Measurements from ENCODE around the gene R3HDM2.

The R3HDM2 gene

GRCh38 chr12:57219993-57220754 is 210.7 kb downstream of the R3HDM2 start:
- H3K27me3 ChIP-seq (replicated peaks in 2 of 5; ENCODE audit: control insufficient read depth in 4 of 5, insufficient read depth in 5 of 5, low read length in 4 of 5) = peaks cover 0 to 98% (median 55%) of the 10 kb centered on the region in 5 experiments
- no peaks in the 10 kb centered on the region for H3K36me3 ChIP-seq (ENCODE audit: control insufficient read depth in 4 of 4, insufficient read depth in 4 of 4, low read length in 3 of 4)
- no peak for DNase-seq
- ChIA-PET CTCF (interaction anchor here (0.8 to 4.1 kb wide), 6 partner anchors 8 to 24 kb away, joined by 3 to 27 read pairs (median 5); partner anchors contain the start of gene SHMT2), POLR2A (no interaction called here)
- no peaks in the 10 kb centered on the region for H3K9me3 ChIP-seq (ENCODE audit: control extremely low read depth in 1 of 5, control insufficient read depth in 4 of 5, insufficient read depth in 2 of 5, low read depth in 1 of 5, low read length in 4 of 5)
- WGBS (ENCODE audit: insufficient coverage) = 12% methylated on average over 4 of the region's 38 CpGs
- peaks cover 0 to 28% (median 17%) of the 10 kb centered on the region in 4 experiments for H3K4me1 ChIP-seq (ENCODE audit: control extremely low read depth in 1 of 4, control insufficient read depth in 4 of 4, insufficient read depth in 4 of 4, low read length in 3 of 4)
- no peak overlapping the region for H3K27ac ChIP-seq (ENCODE audit: insufficient read depth in 1 of 2, low read depth in 1 of 2, low read length in 2 of 2, poor library complexity in 1 of 2, severe bottlenecking in 2 of 2)
- H3K4me3 ChIP-seq (ENCODE audit: control insufficient read depth in 1 of 7, extremely low read depth in 1 of 7, insufficient read depth in 4 of 7, low read depth in 2 of 7, low read length in 6 of 7) = no peak overlapping the region

- POLR2A ChIA-PET = interaction anchor here (1.0 kb wide), 1 partner anchor 23 kb away, joined by 4 read pairs; no protein-coding TSS in a partner anchor
- no peak for DNase-seq
- Histone ChIP-seq H3K36me3 (ENCODE audit: control insufficient read depth in 4 of 4, insufficient read depth in 4 of 4, low read length in 3 of 4) (no peaks in the 10 kb centered on the region), H3K27ac (ENCODE audit: insufficient read depth in 1 of 2, low read depth in 1 of 2, low read length in 2 of 2, poor library complexity in 1 of 2, severe bottlenecking in 2 of 2) (no peak overlapping the region), H3K4me3 (ENCODE audit: control insufficient read depth in 1 of 7, extremely low read depth in 1 of 7, insufficient read depth in 4 of 7, low read depth in 2 of 7, low read length in 6 of 7) (no peak overlapping the region), H3K9me3 (ENCODE audit: control extremely low read depth in 1 of 5, control insufficient read depth in 4 of 5, insufficient read depth in 2 of 5, low read depth in 1 of 5, low read length in 4 of 5) (no peaks in the 10 kb centered on the region), H3K27me3 (replicated peaks in 2 of 5; ENCODE audit: control insufficient read depth in 4 of 5, insufficient read depth in 5 of 5, low read length in 4 of 5) (peaks cover 4 to 98% (median 61%) of the 10 kb centered on the region in 5 experiments), H3K4me1 (ENCODE audit: control extremely low read depth in 1 of 4, control insufficient read depth in 4 of 4, insufficient read depth in 4 of 4, low read length in 3 of 4) (peaks cover 0 to 22% (median 14%) of the 10 kb centered on the region in 4 experiments)
- CTCF ChIA-PET = interaction anchor here (0.8 to 4.1 kb wide), 7 partner anchors 9 to 25 kb away, joined by 3 to 27 read pairs (median 5); partner anchors contain the start of gene SHMT2
- 48% methylated on average over 11 of the region's 14 CpGs for WGBS (ENCODE audit: insufficient coverage)
These were observed 211.4 kb downstream of the R3HDM2 start for GRCh38 chr12:57219205-57219992.

DNA sequence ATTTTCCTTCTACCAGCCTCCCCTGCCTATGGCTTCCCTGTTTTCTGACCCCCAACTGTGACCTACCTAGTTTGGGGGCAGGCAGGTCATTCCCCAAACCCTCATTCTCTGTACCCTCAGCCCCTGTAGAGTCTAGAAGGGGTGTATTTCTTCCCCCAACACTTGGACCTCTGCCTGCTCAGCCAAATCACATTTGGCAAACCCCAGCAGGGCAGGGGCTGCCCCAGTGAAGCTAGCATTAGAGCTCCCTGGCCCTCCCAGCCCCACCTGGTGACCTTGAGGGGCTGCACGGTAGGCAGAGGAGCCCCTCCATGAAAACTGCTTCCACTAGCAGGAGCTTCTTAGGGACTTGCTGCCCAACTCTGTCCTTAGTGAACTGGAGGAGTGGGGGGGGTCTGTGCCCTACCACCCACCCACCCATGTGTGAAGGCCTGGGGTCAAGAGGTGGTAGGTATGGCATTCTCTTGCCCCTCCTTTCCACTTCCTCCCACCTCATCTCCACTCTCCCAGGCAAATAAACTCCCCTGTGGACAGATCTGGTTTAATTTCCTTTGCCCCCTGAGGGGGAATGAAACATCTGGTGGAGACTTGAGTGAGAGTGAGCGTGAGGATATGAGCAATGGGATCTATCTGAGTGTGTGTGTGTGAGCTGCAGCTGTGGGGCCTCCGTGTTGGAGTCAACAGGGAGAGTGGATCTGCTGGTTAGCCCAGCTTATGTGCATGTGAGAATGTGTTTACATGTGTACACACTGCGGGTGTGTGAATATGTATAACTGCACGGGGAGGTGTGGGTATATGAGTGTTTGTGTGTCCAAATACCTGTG is 212.6 kb downstream of the R3HDM2 start:
- Histone ChIP-seq H3K4me1 (ENCODE audit: control extremely low read depth in 1 of 4, control insufficient read depth in 4 of 4, insufficient read depth in 4 of 4, low read length in 3 of 4) (peaks cover 0 to 22% (median 13%) of the 10 kb centered on the region in 4 experiments), H3K27ac (ENCODE audit: insufficient read depth in 1 of 2, low read depth in 1 of 2, low read length in 2 of 2, poor library complexity in 1 of 2, severe bottlenecking in 2 of 2) (no peak overlapping the region), H3K27me3 (replicated peaks in 2 of 5; ENCODE audit: control insufficient read depth in 4 of 5, insufficient read depth in 5 of 5, low read length in 4 of 5) (peaks cover 9 to 98% (median 61%) of the 10 kb centered on the region in 5 experiments), H3K36me3 (ENCODE audit: control insufficient read depth in 4 of 4, insufficient read depth in 4 of 4, low read length in 3 of 4) (no peaks in the 10 kb centered on the region), H3K4me3 (ENCODE audit: control insufficient read depth in 1 of 7, extremely low read depth in 1 of 7, insufficient read depth in 4 of 7, low read depth in 2 of 7, low read length in 6 of 7) (no peak overlapping the region), H3K9me3 (ENCODE audit: control extremely low read depth in 1 of 5, control insufficient read depth in 4 of 5, insufficient read depth in 2 of 5, low read depth in 1 of 5, low read length in 4 of 5) (no peaks in the 10 kb centered on the region)
- CTCF ChIA-PET = interaction anchor here (1.5 to 8.4 kb wide), 3 partner anchors 10 to 26 kb away, joined by 5 to 170 read pairs (median 27); partner anchors contain the start of gene SHMT2
- no peak for DNase-seq
- POLR2A ChIA-PET = no interaction called here
- WGBS (ENCODE audit: insufficient coverage) = 74% methylated on average over 5 of the region's 5 CpGs

- H3K36me3 ChIP-seq (ENCODE audit: control insufficient read depth in 4 of 4, insufficient read depth in 4 of 4, low read length in 3 of 4) = no peaks in the 10 kb centered on the region
- DNase-seq = peak in 1 of 3 donors; percentile 22
- whole genome bisulfite sequencing (ENCODE audit: insufficient coverage) = under 1% methylated on average over 57 of the region's 63 CpGs
- H3K27ac ChIP-seq (ENCODE audit: insufficient read depth in 1 of 2, low read depth in 1 of 2, low read length in 2 of 2, poor library complexity in 1 of 2, severe bottlenecking in 2 of 2) = no peak overlapping the region
- H3K4me1 ChIP-seq (ENCODE audit: control extremely low read depth in 1 of 4, control insufficient read depth in 4 of 4, insufficient read depth in 4 of 4, low read length in 3 of 4) = peaks cover 0 to 22% (median 13%) of the 10 kb centered on the region in 4 experiments
- ChIA-PET POLR2A (no interaction called here), CTCF (interaction anchor here (0.7 to 8.4 kb wide), 4 partner anchors 11 to 27 kb away, joined by 3 to 170 read pairs (median 16); partner anchors contain the start of gene SHMT2)
- peak overlapping the region in 3 of 7 experiments; percentile 34 to 55 (median 54) for H3K4me3 ChIP-seq (ENCODE audit: control insufficient read depth in 1 of 7, extremely low read depth in 1 of 7, insufficient read depth in 4 of 7, low read depth in 2 of 7, low read length in 6 of 7)
- H3K9me3 ChIP-seq (ENCODE audit: control extremely low read depth in 1 of 5, control insufficient read depth in 4 of 5, insufficient read depth in 2 of 5, low read depth in 1 of 5, low read length in 4 of 5) = no peaks in the 10 kb centered on the region
- peaks cover 9 to 87% (median 54%) of the 10 kb centered on the region in 5 experiments for H3K27me3 ChIP-seq (replicated peaks in 2 of 5; ENCODE audit: control insufficient read depth in 4 of 5, insufficient read depth in 5 of 5, low read length in 4 of 5)
These were observed 213.6 kb downstream of the R3HDM2 start for GRCh38 chr12:57216921-57217879.

DNA sequence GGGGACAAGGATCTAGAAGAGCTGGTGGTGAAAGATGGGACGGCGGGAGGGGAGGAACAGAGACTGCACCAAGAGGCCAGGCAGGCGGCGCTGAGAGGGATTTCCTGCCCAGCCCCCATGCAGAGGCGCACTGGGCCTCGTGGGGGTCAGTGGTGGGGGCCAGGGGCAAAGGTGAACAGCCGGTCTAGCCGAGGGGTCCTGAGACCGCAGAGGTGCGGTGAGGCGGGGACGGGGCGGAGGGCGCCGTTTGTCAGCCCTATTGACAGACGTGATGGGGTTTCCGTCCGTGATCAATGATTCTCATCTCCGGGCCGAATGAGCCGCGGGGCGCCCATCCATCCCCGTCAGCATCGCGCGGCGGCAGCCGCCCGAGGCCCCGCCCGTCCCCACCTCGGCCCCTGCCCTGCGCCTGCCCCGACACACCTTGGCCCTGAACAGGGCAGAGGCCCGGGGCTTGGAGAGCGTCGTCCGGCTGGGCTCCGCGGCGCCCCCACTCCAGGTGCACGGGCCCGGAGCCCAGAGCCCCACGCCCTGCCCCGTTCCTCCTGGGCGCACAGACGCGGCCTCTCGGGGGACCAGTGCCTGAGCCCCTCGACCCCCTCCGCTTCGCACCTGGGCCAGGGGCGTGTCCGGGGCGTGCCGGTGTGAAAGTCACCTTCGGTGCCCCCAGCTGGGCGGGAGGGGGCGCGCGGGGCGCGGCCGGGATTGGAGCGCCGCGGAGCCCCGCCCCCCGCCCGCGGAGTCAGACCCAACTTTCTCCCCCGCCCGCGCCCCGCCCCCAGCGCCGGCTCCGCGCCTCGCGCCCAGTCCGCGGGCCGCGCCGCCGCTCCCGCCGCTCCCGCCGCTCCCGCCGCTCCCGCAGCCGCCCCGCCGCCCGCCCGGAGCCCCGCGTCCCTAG is 214.6 kb downstream of the R3HDM2 start, which contains the start of gene NXPH4:
Gene NXPH4 (plus strand): TSS at position 781 of the 898 bp plus-strand sequence. CDS start 176 bp downstream, outside the sequence.
- no peak for DNase-seq
- no peaks in the 10 kb centered on the region for H3K36me3 ChIP-seq (ENCODE audit: control insufficient read depth in 4 of 4, insufficient read depth in 4 of 4, low read length in 3 of 4)
- POLR2A ChIA-PET = interaction anchor here (1.1 kb wide), 1 partner anchor 27 kb away, joined by 3 read pairs; no protein-coding TSS in a partner anchor
- H3K27me3 ChIP-seq (replicated peaks in 2 of 5; ENCODE audit: control insufficient read depth in 4 of 5, insufficient read depth in 5 of 5, low read length in 4 of 5) = peaks cover 9 to 78% (median 54%) of the 10 kb centered on the region in 5 experiments
- WGBS (ENCODE audit: insufficient coverage) = under 1% methylated on average over 76 of the region's 102 CpGs
- CTCF ChIA-PET = interaction anchor here (0.7 to 8.4 kb wide), 4 partner anchors 12 to 28 kb away, joined by 3 to 236 read pairs (median 98); partner anchors contain the start of genes SHMT2 and STAC3
- H3K4me3 ChIP-seq (ENCODE audit: control insufficient read depth in 1 of 7, extremely low read depth in 1 of 7, insufficient read depth in 4 of 7, low read depth in 2 of 7, low read length in 6 of 7) = peak within 1 kb of the TSS in 3 of 7 experiments; percentile 34 to 55 (median 54)
- no peaks in the 10 kb centered on the region for H3K9me3 ChIP-seq (ENCODE audit: control extremely low read depth in 1 of 5, control insufficient read depth in 4 of 5, insufficient read depth in 2 of 5, low read depth in 1 of 5, low read length in 4 of 5)
- peaks cover 0 to 22% (median 13%) of the 10 kb centered on the region in 4 experiments for H3K4me1 ChIP-seq (ENCODE audit: control extremely low read depth in 1 of 4, control insufficient read depth in 4 of 4, insufficient read depth in 4 of 4, low read length in 3 of 4)
- no peak within 1 kb of the TSS for H3K27ac ChIP-seq (ENCODE audit: insufficient read depth in 1 of 2, low read depth in 1 of 2, low read length in 2 of 2, poor library complexity in 1 of 2, severe bottlenecking in 2 of 2)

Measured in common myeloid progenitor, CD34-positive (primary cell).